ENCODE results near the gene KIF16B.

Gene KIF16B

GRCh38 chr20:16257813-16258430 is 315.3 kb downstream of the KIF16B start:
- TF ChIP-seq, protein P1, sequence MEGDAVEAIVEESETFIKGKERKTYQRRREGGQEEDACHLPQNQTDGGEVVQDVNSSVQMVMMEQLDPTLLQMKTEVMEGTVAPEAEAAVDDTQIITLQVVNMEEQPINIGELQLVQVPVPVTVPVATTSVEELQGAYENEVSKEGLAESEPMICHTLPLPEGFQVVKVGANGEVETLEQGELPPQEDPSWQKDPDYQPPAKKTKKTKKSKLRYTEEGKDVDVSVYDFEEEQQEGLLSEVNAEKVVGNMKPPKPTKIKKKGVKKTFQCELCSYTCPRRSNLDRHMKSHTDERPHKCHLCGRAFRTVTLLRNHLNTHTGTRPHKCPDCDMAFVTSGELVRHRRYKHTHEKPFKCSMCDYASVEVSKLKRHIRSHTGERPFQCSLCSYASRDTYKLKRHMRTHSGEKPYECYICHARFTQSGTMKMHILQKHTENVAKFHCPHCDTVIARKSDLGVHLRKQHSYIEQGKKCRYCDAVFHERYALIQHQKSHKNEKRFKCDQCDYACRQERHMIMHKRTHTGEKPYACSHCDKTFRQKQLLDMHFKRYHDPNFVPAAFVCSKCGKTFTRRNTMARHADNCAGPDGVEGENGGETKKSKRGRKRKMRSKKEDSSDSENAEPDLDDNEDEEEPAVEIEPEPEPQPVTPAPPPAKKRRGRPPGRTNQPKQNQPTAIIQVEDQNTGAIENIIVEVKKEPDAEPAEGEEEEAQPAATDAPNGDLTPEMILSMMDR (IDR thresholded peaks at IDR 0.05; ENCODE audit: extremely low read depth, insufficient read depth, missing control alignments): no peak
- in situ Hi-C loops (cut with MboI; ENCODE audit: low pct_unique_long_range_greater_than_20kb, low sequenced_read_pairs, unreplicated experiment): no loop called here
- no peak for DNase-seq (ENCODE audit: low spot score)

- no peak for DNase-seq (ENCODE audit: low spot score)
- in situ Hi-C loops (cut with MboI; ENCODE audit: low pct_unique_long_range_greater_than_20kb, low sequenced_read_pairs, unreplicated experiment): no loop called here
These were observed 316.2 kb downstream of the KIF16B start for GRCh38 chr20:16257021-16257420.

DNA sequence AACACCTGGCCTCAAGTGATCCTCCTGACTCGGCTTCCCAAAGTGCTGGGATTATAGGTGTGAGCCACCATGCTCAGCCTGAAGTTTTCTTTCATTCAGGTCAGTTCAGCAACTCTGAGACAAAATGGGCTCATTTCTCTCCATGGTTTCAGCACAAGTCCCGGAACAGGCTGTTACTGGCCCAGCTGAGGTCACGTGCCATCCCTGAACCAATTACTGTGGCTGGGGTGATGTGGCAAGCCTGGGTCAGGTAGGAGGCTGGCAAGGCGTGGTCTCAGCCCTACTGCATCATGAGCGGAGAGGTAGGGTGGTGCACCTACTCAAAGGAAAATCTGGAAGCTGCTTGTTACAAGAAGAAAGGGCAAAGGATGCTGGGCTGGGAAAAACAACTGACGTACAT is 326.4 kb downstream of the KIF16B start:
- in situ Hi-C loops (cut with MboI; ENCODE audit: low pct_unique_long_range_greater_than_20kb, low sequenced_read_pairs, unreplicated experiment): no loop called here

More at GRCh38 chr20:16257021-16257420, 316.2 kb downstream of the KIF16B start:
- TF ChIP-seq, protein P1 (IDR thresholded peaks at IDR 0.05; ENCODE audit: extremely low read depth, insufficient read depth, missing control alignments): no peak

DNA sequence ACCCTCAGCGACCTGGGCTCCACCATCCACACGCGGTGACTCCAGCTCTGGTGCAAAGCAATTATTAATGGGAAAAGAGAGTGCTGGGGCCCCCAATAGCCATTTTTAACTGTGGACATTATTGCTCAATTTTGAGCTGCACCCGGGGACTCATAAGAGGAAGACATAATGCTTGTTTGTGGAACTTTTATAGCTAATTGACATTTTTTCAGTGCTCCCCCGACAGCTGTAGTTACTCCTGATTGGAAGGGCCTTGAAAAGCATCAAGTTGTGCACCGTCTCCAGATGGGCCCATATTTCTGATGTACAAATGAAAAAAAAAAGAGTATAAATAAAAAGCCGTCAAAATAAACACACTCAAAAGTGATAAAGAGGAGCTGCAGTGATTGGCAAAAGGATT is 327.0 kb downstream of the KIF16B start:
- in situ Hi-C loops (cut with MboI; ENCODE audit: low pct_unique_long_range_greater_than_20kb, low sequenced_read_pairs, unreplicated experiment): no loop called here
- no peak for DNase-seq (ENCODE audit: low spot score)
- TF ChIP-seq, protein P1 (IDR thresholded peaks at IDR 0.05; ENCODE audit: extremely low read depth, insufficient read depth, missing control alignments): no peak

More for the DNA sequence above, 326.4 kb downstream of the KIF16B start:
- DNase-seq (ENCODE audit: low spot score): no peak
- TF ChIP-seq, protein P1 (IDR thresholded peaks at IDR 0.05; ENCODE audit: extremely low read depth, insufficient read depth, missing control alignments): no peak

GRCh38 chr20:16245879-16246278 is 327.4 kb downstream of the KIF16B start:
- TF ChIP-seq, protein P1 (IDR thresholded peaks at IDR 0.05; ENCODE audit: extremely low read depth, insufficient read depth, missing control alignments): no peak
- in situ Hi-C loops (cut with MboI; ENCODE audit: low pct_unique_long_range_greater_than_20kb, low sequenced_read_pairs, unreplicated experiment): no loop called here
- no peak for DNase-seq (ENCODE audit: low spot score)

DNA sequence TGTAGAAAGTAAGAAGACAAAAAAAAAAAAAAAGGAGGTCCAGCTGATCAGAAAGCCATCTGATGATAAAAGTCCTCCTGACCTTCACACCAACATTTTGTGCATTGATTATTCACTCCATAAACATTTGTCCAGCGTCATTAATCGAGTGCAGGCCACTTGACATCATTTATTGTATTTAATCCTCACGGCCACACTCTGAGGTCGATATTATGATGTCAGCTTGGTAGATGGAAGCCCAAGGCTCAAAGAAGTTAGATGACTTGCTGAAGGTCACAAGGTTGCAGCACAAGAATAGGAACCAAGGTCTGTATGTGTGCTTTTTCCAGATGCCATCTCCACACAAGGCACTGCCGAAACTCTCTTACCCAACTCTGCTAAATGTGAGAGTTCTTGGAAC is 328.4 kb downstream of the KIF16B start:
- TF ChIP-seq, protein P1 (IDR thresholded peaks at IDR 0.05; ENCODE audit: extremely low read depth, insufficient read depth, missing control alignments): no peak
- DNase-seq (ENCODE audit: low spot score): no peak
- in situ Hi-C loops (cut with MboI; ENCODE audit: low pct_unique_long_range_greater_than_20kb, low sequenced_read_pairs, unreplicated experiment): no loop called here

Data from GM13977 (cell line).